Superior temporal gyrus (tissue), 1 donor: ENCODE results near the gene CYS1.

ENCODE experiments used
- DNase-seq: peaks from one replicate; pipeline ENCODE4 v3.0.0-alpha.2; 2016; ENCODE audit errors: extremely low spot score

CYS1 gene

DNA sequence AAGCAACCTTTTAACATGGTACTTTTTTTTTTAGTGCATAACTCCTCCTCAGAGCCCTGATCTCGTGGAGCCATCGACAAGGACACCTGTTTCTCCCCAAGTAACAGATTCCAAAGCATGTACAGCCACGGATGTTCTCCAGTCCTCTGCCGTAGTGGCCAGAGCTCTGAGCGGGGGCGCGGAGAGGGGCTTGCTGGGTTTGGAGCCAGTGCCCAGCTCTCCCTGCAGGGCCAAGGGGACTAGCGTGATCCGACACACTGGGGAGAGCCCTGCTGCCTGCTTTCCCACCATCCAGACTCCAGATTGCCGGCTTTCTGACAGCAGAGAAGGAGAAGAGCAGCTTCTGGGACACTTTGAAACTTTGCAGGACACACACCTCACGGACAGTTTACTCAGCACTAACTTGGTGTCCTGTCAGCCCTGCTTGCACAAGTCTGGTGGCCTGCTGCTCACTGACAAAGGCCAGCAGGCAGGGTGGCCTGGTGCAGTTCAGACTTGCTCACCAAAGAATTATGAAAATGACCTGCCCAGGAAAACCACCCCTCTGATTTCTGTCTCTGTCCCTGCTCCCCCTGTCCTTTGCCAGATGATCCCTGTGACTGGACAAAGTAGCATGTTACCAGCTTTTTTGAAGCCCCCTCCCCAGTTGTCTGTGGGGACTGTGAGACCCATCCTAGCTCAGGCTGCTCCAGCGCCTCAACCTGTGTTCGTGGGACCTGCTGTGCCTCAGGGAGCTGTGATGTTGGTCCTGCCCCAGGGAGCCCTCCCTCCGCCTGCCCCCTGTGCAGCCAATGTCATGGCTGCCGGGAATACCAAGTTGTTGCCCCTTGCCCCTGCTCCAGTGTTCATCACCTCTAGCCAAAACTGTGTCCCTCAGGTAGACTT lies 32.4 kb downstream of the CYS1 start:
- no peak for DNase-seq

GRCh38 chr2:10046931-10047330 lies 33.3 kb downstream of the CYS1 start:
- no peak for DNase-seq

DNA sequence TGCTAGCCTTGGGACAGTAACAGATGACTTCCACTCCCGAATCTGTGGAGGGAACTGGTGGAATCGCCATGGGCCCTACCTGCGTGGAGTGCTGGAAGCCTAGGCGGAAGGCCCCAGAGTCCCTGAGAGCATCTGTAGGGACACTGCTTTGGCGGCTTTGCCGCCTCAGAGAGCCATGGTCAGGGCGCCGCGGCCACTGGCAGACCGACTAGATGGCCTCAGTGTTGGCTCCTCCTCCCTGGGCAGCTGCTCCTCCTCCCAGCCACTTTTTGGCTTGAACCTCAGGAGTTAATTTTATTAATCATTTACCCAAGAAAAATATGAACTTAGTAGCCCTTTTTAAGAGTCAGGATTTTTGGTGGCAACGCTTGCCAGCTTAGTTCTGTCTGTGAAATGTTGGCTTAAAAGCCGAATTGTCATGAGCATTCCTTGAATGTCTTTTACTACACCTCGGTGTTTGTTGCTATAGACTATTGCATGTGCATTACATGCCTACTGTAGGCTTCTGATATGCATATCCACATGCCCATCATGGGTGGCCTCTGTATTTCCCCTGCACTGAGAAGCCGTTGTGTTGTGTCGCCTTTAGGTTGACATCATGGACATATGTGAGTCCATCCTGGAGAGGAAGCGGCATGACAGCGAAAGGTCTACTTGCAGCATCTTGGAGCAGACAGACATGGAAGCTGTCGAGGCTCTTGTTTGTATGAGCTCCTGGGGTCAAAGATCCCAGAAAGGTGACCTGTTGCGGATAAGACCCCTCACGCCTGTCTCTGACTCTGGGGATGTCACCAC lies 34.5 kb downstream of the CYS1 start:
- DNase-seq, result no peak

GRCh38 chr2:10043906-10044601 lies 36.2 kb downstream of the CYS1 start:
- DNase-seq, result peak; percentile 77

- peak; percentile 69 for DNase-seq
Measured at GRCh38 chr2:10043256-10043905, 36.8 kb downstream of the CYS1 start, which contains the start of gene KLF11. TSS of gene KLF11 (plus strand) at chr2:10043550. CDS start at chr2:10043717, 167 bp downstream.

DNA sequence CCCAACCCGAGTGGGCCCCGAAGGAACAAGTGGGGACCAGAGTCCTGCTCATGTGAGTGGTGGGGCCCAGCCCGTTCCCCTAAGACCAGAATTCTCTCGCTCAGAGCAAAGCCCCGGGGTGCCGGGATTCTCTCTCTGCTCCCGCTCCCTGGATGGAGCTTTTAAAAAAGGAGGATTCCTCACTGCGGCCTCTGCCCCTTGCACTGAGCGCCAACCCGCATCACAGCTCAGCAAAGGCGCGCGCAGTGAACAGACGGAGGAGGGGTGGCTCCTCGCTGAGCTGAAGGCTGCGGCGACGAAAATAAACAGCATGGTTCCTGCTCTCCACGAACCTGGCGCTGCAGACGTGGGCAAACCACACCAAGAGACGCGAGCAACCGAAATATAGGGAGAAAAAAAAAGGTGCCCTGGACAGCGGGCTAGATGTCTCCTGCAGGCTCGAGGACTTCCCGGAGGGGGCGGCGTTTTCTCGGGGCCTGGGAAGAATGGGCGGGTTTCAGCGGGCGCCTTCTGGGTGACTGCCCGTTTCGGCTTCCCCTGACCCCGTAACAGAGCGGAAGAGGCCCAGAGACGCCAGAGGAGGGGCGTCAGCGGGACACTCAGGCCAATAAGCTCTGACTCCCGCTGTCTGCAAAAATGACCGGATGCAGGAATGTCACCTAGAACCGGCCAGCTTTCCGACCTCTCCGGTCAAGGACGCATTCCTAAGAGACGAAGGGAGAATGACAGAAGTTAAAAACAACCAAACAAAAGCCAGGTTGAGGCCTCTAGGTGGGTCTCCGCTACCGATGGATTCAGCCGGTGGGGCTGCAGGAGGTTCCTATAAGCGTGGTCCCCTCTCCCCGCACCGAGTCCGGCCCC lies 37.7 kb downstream of the CYS1 start:
- DNase-seq, result no peak

- no peak for DNase-seq
Measured at GRCh38 chr2:10041711-10042110, 38.5 kb downstream of the CYS1 start.

- no peak for DNase-seq
Measured at GRCh38 chr2:10039658-10040410, 40.4 kb downstream of the CYS1 start.

- no peak for DNase-seq
Measured at GRCh38 chr2:10038716-10039115, 41.5 kb downstream of the CYS1 start.

DNA sequence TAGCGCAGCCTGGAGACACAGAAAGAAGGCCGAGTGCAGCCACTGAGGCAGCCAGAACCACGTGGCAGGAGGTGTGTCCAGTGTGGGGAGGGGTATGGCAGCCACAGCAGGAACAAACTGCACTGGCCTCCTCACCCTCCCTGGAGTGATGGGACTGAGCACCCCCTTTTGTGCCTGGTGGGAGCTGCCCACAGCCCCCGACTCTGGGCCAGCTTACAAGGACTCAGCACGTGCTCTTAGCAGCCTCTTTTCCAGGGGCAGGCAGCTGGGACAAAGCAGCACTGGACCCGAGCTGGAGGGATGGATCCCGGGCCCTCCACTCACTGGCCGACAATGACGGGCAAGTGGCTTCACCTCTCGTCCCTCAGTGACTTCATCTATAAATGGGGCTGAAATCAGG lies 42.1 kb downstream of the CYS1 start:
- no peak for DNase-seq

- peak; percentile 86 for DNase-seq
Measured at GRCh38 chr2:10036095-10036884, 43.9 kb downstream of the CYS1 start.

DNA sequence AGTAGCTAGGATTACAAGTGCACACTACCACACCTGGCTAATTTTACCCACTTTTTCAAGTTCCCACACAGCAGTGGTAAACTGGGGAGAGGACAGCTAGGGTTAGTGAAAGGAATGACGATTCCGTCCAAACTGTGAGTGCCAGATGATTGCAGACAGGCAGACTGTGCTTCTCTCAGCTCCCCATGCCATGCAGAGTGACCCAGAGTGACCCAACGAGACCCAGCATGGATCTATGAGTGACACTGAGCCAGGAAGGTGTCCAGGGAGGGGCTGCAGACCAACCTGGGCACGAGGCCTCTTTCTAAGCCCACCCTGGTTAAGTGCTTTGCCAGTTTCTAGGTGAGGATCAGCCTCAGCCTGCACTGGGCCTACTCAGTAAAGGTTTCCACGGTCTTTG lies 44.6 kb downstream of the CYS1 start:
- no peak for DNase-seq

DNA sequence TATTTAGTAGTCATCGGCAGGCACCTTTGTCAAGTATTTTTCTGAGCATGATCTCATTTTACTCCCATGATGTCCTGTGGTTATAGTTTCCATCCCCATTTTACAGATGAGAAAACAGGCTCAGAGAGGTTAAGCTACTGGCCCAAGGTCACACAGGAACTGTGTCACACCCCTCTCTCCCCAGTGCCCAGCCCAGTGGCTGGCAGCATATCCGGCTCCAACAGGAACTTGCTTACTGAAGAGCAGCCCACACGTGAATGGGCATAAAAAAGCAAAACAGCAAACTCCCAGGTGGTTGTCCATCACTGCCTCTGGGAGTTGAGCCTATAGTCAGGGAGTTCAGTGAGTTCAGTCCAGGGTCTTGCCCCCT lies 45.2 kb downstream of the CYS1 start:
- DNase-seq, result no peak

DNA sequence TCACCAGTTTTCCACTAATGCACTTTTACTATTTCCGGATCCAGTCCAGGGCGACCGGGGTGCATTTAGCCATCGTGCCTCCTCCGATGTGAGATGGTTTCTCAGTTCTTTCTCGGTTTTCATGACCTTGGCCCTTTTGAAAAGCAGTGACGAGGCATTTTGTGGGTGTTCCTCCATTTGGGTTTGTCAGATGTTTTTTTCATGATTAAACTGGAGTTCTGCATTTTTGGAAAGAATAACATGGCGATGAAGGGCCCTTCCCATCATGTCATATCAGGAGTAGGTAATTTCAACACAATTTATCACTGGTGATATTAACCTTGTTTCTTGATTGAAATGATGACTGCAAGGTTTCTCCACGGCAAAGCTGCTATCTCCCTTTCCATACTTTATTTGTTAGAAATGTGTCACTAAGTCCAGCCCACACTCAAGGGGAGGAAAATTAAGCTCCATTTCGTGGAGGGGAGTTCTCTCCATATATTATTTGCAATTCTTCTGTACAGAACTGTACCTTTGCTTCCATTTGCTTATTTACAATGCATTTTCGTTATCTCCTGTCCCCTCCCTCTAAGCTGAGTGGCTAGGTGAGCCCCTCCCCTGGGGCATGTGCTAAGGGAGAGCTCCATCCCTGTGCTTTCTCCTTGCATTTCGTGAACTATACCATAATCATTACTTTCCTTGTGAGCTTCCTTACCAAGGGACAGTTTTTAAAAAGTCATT lies 45.7 kb downstream of the CYS1 start:
- DNase-seq, result no peak

DNA sequence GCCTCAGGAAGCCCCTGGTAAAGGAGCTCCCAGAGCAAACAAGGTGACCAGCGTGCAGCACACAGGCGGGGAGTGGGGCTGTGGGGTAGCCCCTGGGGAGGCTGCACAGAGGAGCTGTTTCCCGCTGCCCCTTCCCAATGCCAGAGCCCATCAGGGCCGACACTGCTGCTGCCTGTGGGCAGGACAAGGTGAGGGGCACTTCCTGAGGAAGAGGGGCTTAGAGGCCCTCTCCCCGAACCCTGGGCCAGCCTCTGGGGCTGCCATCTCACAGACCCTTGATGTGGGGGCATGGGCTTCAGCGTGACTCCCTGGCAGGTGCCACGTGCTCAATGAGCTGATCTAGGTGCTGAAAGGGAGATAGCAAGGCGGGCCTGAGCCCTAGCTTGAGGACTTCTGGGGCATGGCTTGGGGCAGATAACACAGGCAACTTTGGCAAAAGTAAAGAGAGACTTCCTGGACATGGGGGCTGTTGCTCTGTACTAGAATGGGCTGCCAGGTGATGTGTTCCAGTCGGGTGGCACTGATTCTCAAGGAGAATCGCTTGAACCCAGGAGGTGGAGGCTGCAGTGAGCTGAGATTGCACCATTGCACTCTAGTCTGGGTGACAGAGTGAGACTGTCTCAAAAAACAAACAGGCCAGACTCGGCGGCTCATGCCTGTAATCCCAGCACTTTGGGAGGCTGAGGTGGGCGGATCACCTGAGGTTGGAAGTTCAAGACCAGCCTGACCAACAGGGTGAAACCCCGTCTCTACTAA lies 46.8 kb downstream of the CYS1 start:
- DNase-seq, result no peak

DNA sequence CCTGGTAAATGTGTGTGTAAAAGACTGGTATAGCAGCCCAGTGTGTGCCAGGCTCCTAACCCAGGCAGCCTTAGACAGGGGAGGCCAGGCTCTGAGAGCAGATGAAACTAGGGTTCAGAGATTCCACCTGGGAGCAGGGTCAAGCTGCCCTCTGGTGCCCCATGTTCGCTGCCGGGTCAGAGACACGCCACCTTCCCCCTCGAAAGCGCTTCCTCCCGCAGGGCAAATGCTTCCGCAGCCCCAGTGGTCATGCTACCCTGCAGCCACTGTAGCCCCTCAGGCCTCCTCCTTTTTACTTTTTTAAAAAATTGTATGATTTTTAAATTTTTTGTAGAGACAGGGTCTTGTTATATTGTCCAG lies 47.5 kb downstream of the CYS1 start:
- no peak for DNase-seq

DNA sequence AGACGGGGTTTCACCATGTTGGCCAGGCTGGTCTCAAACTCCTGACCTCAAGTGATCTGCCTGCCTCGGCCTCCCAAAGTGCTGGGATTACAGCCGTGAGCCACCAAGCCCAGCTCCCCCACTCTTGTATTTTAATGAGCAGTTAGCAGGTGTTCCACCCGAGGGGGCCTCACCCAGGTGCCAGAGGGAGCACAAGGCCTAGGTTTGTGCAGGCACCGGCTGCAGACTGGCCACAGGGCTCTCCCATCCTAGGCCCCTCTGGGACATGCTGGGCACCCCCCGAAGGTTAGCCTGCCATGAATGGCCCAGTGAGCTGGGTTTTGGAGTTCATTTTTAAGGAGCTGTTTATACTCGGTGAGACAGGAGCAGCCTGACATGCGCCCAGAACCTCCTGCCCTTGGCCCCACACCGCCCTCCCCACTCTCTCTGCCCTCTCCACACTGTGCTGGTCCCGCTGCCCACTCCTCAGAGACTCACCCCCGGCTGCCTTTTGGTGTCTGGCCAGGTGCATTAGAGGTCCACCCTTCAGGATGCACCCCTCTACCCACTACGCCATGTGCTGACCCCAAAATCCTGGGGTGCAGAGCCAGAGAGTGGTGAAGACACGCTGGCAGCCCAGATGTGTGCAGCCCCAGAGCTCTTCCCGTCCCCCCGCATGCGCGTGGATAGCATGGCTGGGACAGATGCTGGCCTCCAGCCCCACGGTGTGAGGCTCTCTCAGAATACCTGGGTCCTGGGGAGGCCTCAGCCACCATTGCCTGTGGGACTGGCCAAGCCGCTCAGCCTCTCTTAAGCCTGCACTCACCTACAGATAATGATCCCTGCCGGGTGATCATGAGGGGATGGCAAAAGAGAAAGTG lies 48.1 kb downstream of the CYS1 start:
- no peak for DNase-seq
